Measurements from ENCODE around the gene SHMT1.
"Not testable (repeated sequence)": the region's sequence is repeated elsewhere in the genome, so short reads cannot be mapped to it uniquely, and the experiment has no call there.

The SHMT1 gene

DNA sequence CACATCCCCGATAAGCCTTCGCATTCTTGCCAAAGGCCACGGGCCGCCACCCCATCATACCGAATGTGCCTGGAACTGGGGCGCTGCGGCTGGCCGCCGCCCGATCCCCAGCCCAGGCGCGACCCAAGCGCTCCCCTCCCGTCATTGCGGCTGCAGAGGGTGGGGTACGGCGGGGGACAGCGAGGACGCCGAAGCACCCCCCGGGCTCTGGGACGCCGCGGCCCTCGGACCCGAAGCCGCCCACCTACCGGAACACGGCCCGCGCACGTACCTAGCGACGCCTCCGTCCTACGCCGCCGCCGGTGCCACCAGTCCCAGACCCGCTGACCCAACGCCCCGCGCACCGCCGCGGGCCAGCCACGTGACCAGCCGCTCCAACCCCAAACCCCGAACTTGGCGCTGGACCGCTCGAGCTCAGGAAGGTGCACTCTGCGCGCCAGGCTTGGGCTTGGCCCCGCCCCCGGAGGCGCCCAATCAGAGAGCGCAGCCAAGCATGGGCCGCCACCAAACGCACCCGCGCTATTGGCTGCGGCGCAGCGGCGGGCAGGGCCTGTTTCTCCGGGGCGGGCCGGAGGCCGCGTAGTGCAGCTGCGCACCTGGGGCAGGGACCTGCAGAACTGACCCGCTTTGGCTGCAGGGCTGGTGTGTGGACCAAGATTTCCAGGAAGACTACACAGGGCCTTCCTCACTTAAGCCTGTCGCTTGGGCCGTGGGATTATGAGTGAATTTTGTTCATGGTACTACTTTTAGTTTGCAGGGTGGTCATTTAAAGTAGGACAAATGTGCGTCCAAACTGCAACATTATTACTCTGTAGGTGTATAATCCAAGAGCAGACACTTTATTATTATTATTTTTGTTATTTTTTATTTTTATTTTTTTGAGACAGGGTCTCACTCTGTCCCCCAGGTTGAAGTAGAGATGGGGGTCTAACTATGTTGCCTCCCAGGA, at the start of gene SHMT1:
Gene SHMT1 (minus strand): TSS at position 450 of the 949 bp plus-strand sequence. CDS start 7,569 bp downstream, outside the sequence.
- H3K36me3 ChIP-seq (ENCODE audit: control insufficient read depth, insufficient read depth, low read length, severe bottlenecking) = peaks cover 18% of the 10 kb centered on the region
- H3K4me1 ChIP-seq (ENCODE audit: control insufficient read depth, insufficient read depth, low read length) = peaks cover 5% of the 10 kb centered on the region
- peak within 1 kb of the TSS; percentile 87 for H3K4me3 ChIP-seq (ENCODE audit: low read length)
- H3K27me3 ChIP-seq (replicated peaks; ENCODE audit: control insufficient read depth, insufficient read depth, low read length) = no peaks in the 10 kb centered on the region
- peak; percentile 96 for DNase-seq (ENCODE audit: low read depth)
- H3K9ac ChIP-seq (ENCODE audit: low read length) = peak within 1 kb of the TSS; percentile 94
- no peaks in the 10 kb centered on the region for H3K9me3 ChIP-seq (ENCODE audit: control insufficient read depth, low read length)

GRCh38 chr17:18412001-18412538, 48.7 kb upstream of the SHMT1 start:
- not testable (repeated sequence) for H3K36me3 ChIP-seq (ENCODE audit: control insufficient read depth, insufficient read depth, low read length, severe bottlenecking); H3K4me1 ChIP-seq (ENCODE audit: control insufficient read depth, insufficient read depth, low read length); H3K27me3 ChIP-seq (replicated peaks; ENCODE audit: control insufficient read depth, insufficient read depth, low read length); H3K9me3 ChIP-seq (ENCODE audit: control insufficient read depth, low read length); DNase-seq (ENCODE audit: low read depth)
- Histone ChIP-seq H3K9ac (ENCODE audit: low read length) (peak overlapping the region; percentile 76), H3K4me3 (ENCODE audit: low read length) (peak overlapping the region; percentile 78)

GRCh38 chr17:18411377-18411864, 48.1 kb upstream of the SHMT1 start:
- peak; percentile 42 for DNase-seq (ENCODE audit: low read depth)
- not testable (repeated sequence) for H3K4me1 ChIP-seq (ENCODE audit: control insufficient read depth, insufficient read depth, low read length); H3K9me3 ChIP-seq (ENCODE audit: control insufficient read depth, low read length); H3K27me3 ChIP-seq (replicated peaks; ENCODE audit: control insufficient read depth, insufficient read depth, low read length); H3K36me3 ChIP-seq (ENCODE audit: control insufficient read depth, insufficient read depth, low read length, severe bottlenecking)
- Histone ChIP-seq H3K4me3 (ENCODE audit: low read length) (peak overlapping the region; percentile 78), H3K9ac (ENCODE audit: low read length) (peak overlapping the region; percentile 76)

DNA sequence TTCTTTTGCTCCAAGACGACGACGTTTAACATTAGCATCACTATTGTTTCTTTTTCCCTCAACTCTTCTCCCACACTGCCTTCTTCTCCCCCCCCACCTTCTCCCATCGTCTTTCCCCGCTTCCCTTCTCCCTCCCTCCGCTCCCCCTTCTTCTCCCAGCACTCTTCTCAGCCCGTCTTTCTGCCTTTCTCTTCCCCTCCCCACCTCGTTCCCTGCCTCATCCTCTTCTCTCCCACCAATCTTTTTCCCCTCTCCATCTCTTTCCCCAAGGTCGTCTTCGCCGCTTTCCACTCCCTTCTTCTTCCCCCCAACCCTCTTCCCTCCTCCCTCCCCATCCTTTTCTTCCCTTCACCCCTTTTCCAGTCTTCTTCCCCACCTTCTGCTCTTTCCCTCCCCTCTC, 47.4 kb upstream of the SHMT1 start:
- DNase-seq (ENCODE audit: low read depth) = peak; percentile 25
- H3K27me3 ChIP-seq (replicated peaks; ENCODE audit: control insufficient read depth, insufficient read depth, low read length); H3K9me3 ChIP-seq (ENCODE audit: control insufficient read depth, low read length); H3K4me1 ChIP-seq (ENCODE audit: control insufficient read depth, insufficient read depth, low read length); H3K36me3 ChIP-seq (ENCODE audit: control insufficient read depth, insufficient read depth, low read length, severe bottlenecking): not testable (repeated sequence)
- Histone ChIP-seq H3K4me3 (ENCODE audit: low read length) (peak overlapping the region; percentile 78), H3K9ac (ENCODE audit: low read length) (peak overlapping the region; percentile 42)

- not testable (repeated sequence) for H3K9me3 ChIP-seq (ENCODE audit: control insufficient read depth, low read length); H3K36me3 ChIP-seq (ENCODE audit: control insufficient read depth, insufficient read depth, low read length, severe bottlenecking); H3K9ac ChIP-seq (ENCODE audit: low read length); H3K27me3 ChIP-seq (replicated peaks; ENCODE audit: control insufficient read depth, insufficient read depth, low read length); H3K4me1 ChIP-seq (ENCODE audit: control insufficient read depth, insufficient read depth, low read length); H3K4me3 ChIP-seq (ENCODE audit: low read length)
- peak; percentile 5 for DNase-seq (ENCODE audit: low read depth)
Measured at GRCh38 chr17:18409321-18409720, 46.0 kb upstream of the SHMT1 start.

DNA sequence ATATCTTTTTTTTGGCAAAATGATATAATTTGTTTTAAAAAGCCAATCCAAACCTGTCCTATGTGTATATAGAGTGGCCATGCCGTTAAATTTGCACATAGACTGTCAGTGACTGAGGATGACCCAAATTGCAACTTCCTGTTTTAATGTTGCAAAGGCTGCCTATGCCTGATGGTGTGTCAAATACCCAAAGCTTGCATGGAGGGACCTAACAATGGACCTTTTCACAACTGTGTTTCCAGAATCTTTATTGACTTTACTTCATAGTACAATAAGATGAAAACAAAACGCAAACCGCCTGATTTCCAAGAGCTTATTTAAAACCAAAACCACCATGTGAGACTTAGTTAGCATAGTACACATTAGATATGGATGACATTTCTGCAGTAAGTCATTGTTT, 45.6 kb upstream of the SHMT1 start:
- not testable (repeated sequence) for H3K4me3 ChIP-seq (ENCODE audit: low read length); DNase-seq (ENCODE audit: low read depth); H3K9ac ChIP-seq (ENCODE audit: low read length); H3K27me3 ChIP-seq (replicated peaks; ENCODE audit: control insufficient read depth, insufficient read depth, low read length); H3K4me1 ChIP-seq (ENCODE audit: control insufficient read depth, insufficient read depth, low read length); H3K36me3 ChIP-seq (ENCODE audit: control insufficient read depth, insufficient read depth, low read length, severe bottlenecking); H3K9me3 ChIP-seq (ENCODE audit: control insufficient read depth, low read length)

GRCh38 chr17:18403604-18404003, 40.3 kb upstream of the SHMT1 start:
- not testable (repeated sequence) for H3K36me3 ChIP-seq (ENCODE audit: control insufficient read depth, insufficient read depth, low read length, severe bottlenecking); H3K4me3 ChIP-seq (ENCODE audit: low read length); H3K9me3 ChIP-seq (ENCODE audit: control insufficient read depth, low read length); H3K27me3 ChIP-seq (replicated peaks; ENCODE audit: control insufficient read depth, insufficient read depth, low read length); H3K4me1 ChIP-seq (ENCODE audit: control insufficient read depth, insufficient read depth, low read length); DNase-seq (ENCODE audit: low read depth); H3K9ac ChIP-seq (ENCODE audit: low read length)

GRCh38 chr17:18403166-18403565, 39.8 kb upstream of the SHMT1 start:
- not testable (repeated sequence) for H3K9me3 ChIP-seq (ENCODE audit: control insufficient read depth, low read length); H3K4me1 ChIP-seq (ENCODE audit: control insufficient read depth, insufficient read depth, low read length); H3K9ac ChIP-seq (ENCODE audit: low read length); H3K27me3 ChIP-seq (replicated peaks; ENCODE audit: control insufficient read depth, insufficient read depth, low read length); H3K4me3 ChIP-seq (ENCODE audit: low read length); H3K36me3 ChIP-seq (ENCODE audit: control insufficient read depth, insufficient read depth, low read length, severe bottlenecking); DNase-seq (ENCODE audit: low read depth)

- not testable (repeated sequence) for H3K9me3 ChIP-seq (ENCODE audit: control insufficient read depth, low read length); H3K4me1 ChIP-seq (ENCODE audit: control insufficient read depth, insufficient read depth, low read length); H3K9ac ChIP-seq (ENCODE audit: low read length); H3K27me3 ChIP-seq (replicated peaks; ENCODE audit: control insufficient read depth, insufficient read depth, low read length); DNase-seq (ENCODE audit: low read depth); H3K4me3 ChIP-seq (ENCODE audit: low read length); H3K36me3 ChIP-seq (ENCODE audit: control insufficient read depth, insufficient read depth, low read length, severe bottlenecking)
Measured at GRCh38 chr17:18401872-18402590, 38.7 kb upstream of the SHMT1 start.

- not testable (repeated sequence) for H3K27me3 ChIP-seq (replicated peaks; ENCODE audit: control insufficient read depth, insufficient read depth, low read length); H3K9ac ChIP-seq (ENCODE audit: low read length); H3K4me3 ChIP-seq (ENCODE audit: low read length); DNase-seq (ENCODE audit: low read depth); H3K9me3 ChIP-seq (ENCODE audit: control insufficient read depth, low read length); H3K4me1 ChIP-seq (ENCODE audit: control insufficient read depth, insufficient read depth, low read length); H3K36me3 ChIP-seq (ENCODE audit: control insufficient read depth, insufficient read depth, low read length, severe bottlenecking)
Measured at GRCh38 chr17:18388728-18389127, 25.4 kb upstream of the SHMT1 start.

GRCh38 chr17:18388266-18388665, 24.9 kb upstream of the SHMT1 start:
- H3K36me3 ChIP-seq (ENCODE audit: control insufficient read depth, insufficient read depth, low read length, severe bottlenecking); H3K4me3 ChIP-seq (ENCODE audit: low read length); H3K4me1 ChIP-seq (ENCODE audit: control insufficient read depth, insufficient read depth, low read length); DNase-seq (ENCODE audit: low read depth); H3K27me3 ChIP-seq (replicated peaks; ENCODE audit: control insufficient read depth, insufficient read depth, low read length); H3K9me3 ChIP-seq (ENCODE audit: control insufficient read depth, low read length); H3K9ac ChIP-seq (ENCODE audit: low read length): not testable (repeated sequence)
